ENCODE measurements around the gene KRT71.

Gene KRT71

DNA sequence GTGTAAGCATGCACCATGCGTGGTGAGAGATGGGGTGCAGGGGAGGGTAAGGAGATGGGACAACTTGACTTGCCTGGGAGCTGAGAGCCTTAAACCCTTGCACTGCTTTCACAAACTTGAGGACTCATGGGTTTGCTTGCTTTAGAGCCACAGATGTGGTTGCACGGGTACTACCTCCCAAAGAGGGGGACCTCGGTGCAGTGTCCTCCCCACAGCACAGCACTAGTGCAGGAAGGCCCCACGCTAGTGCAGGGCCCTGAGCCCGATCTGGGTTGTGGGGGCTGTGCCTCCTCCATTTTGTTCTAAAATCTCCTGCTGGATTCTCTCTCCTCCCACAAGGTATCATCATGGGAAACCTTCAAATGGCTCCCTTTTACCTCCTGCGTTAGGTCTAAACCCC, 37.1 kb upstream of the KRT71 start:
- no peak overlapping the region for H3K4me3 ChIP-seq (IDR thresholded peaks at IDR 0.05; ENCODE audit: insufficient read depth, low read depth, low read length)
- H3K79me2 ChIP-seq (ENCODE audit: insufficient read depth, low read depth): no peaks in the 10 kb centered on the region
- no peaks in the 10 kb centered on the region for H4K20me1 ChIP-seq (ENCODE audit: insufficient read depth)
- H2AFZ ChIP-seq (ENCODE audit: low read depth): no peak overlapping the region
- H3K27ac ChIP-seq: no peak overlapping the region
- H3K9ac ChIP-seq: no peak overlapping the region
- no peaks in the 10 kb centered on the region for H3K36me3 ChIP-seq (ENCODE audit: insufficient read depth)
- H3K4me2 ChIP-seq: no peak overlapping the region
- H3K27me3 ChIP-seq (ENCODE audit: insufficient read depth, low read depth): peaks cover 12% of the 10 kb centered on the region; the same call in 1 of the 2 replicates
- no peaks in the 10 kb centered on the region for H3K4me1 ChIP-seq (ENCODE audit: low read depth, poor library complexity, severe bottlenecking)
- TF ChIP-seq, protein P1, sequence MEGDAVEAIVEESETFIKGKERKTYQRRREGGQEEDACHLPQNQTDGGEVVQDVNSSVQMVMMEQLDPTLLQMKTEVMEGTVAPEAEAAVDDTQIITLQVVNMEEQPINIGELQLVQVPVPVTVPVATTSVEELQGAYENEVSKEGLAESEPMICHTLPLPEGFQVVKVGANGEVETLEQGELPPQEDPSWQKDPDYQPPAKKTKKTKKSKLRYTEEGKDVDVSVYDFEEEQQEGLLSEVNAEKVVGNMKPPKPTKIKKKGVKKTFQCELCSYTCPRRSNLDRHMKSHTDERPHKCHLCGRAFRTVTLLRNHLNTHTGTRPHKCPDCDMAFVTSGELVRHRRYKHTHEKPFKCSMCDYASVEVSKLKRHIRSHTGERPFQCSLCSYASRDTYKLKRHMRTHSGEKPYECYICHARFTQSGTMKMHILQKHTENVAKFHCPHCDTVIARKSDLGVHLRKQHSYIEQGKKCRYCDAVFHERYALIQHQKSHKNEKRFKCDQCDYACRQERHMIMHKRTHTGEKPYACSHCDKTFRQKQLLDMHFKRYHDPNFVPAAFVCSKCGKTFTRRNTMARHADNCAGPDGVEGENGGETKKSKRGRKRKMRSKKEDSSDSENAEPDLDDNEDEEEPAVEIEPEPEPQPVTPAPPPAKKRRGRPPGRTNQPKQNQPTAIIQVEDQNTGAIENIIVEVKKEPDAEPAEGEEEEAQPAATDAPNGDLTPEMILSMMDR (conservative IDR thresholded peaks at IDR 0.05; ENCODE audit: low read depth, low read length): no peak

- Histone ChIP-seq H3K27me3 (ENCODE audit: insufficient read depth, low read depth) (peaks cover 17% of the 10 kb centered on the region; the same call in 1 of the 2 replicates), H3K36me3 (ENCODE audit: insufficient read depth) (no peaks in the 10 kb centered on the region), H3K79me2 (ENCODE audit: insufficient read depth, low read depth) (no peaks in the 10 kb centered on the region), H3K9ac (no peak overlapping the region), H3K4me1 (ENCODE audit: low read depth, poor library complexity, severe bottlenecking) (no peaks in the 10 kb centered on the region), H3K4me2 (no peak overlapping the region), H3K27ac (no peak overlapping the region), H4K20me1 (ENCODE audit: insufficient read depth) (no peaks in the 10 kb centered on the region), H3K4me3 (IDR thresholded peaks at IDR 0.05; ENCODE audit: insufficient read depth, low read depth, low read length) (no peak overlapping the region), H2AFZ (ENCODE audit: low read depth) (no peak overlapping the region)
- TF ChIP-seq, protein P1 (conservative IDR thresholded peaks at IDR 0.05; ENCODE audit: low read depth, low read length): no peak
Measured at GRCh38 chr12:52587563-52587962, 34.6 kb upstream of the KRT71 start.

DNA sequence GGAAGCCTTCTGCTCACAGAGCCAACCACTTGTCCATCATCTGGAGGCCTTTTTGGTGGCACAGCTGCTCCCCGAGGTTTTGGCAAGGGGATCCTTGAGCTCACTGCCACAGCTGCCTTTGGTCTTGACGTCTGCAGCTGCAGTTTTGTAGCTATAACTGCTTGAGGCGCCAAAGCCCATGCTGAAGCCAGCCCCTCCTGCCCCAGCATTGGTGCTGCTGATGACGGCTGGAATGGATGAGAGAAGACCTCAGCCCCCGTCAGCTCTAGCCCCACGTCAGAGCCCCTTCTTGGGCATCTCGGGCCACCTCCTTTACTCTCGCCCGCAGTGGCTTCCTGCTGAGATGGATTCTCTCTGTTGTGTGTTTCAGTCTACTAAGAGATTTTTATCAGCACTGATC, 33.0 kb upstream of the KRT71 start:
- Histone ChIP-seq H3K4me2 (no peak overlapping the region), H3K9ac (no peak overlapping the region), H3K4me1 (ENCODE audit: low read depth, poor library complexity, severe bottlenecking) (no peaks in the 10 kb centered on the region), H2AFZ (ENCODE audit: low read depth) (no peak overlapping the region), H3K36me3 (ENCODE audit: insufficient read depth) (no peaks in the 10 kb centered on the region), H3K4me3 (IDR thresholded peaks at IDR 0.05; ENCODE audit: insufficient read depth, low read depth, low read length) (no peak overlapping the region), H3K79me2 (ENCODE audit: insufficient read depth, low read depth) (no peaks in the 10 kb centered on the region), H3K27me3 (ENCODE audit: insufficient read depth, low read depth) (peaks cover 33% of the 10 kb centered on the region; the same call in 1 of the 2 replicates), H4K20me1 (ENCODE audit: insufficient read depth) (no peaks in the 10 kb centered on the region), H3K27ac (no peak overlapping the region)
- TF ChIP-seq, protein P1 (conservative IDR thresholded peaks at IDR 0.05; ENCODE audit: low read depth, low read length): no peak

DNA sequence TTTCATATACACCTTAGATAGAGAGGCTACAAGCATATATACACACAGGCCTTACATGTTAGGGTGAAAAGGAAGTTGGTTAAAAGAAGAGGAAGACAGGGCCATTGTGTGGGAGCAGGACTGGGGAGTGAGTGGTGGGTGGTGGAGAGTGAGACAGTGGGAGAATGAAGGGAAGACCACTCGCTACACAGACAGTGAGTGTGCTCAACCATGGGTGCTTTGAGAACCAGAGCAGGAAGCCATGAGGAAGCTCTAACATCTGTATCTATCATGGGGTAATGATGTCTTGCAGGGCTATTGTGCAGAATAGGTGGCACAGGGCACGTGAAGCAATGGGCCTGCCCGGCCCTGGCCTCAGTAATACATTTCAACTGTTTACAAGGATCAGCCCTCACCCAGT, 32.1 kb upstream of the KRT71 start:
- Histone ChIP-seq H2AFZ (ENCODE audit: low read depth) (no peak overlapping the region), H3K4me3 (IDR thresholded peaks at IDR 0.05; ENCODE audit: insufficient read depth, low read depth, low read length) (no peak overlapping the region), H3K4me2 (no peak overlapping the region), H3K9ac (no peak overlapping the region), H3K27me3 (ENCODE audit: insufficient read depth, low read depth) (peaks cover 34% of the 10 kb centered on the region; the same call in 1 of the 2 replicates), H4K20me1 (ENCODE audit: insufficient read depth) (no peaks in the 10 kb centered on the region), H3K27ac (no peak overlapping the region), H3K36me3 (ENCODE audit: insufficient read depth) (no peaks in the 10 kb centered on the region), H3K4me1 (ENCODE audit: low read depth, poor library complexity, severe bottlenecking) (no peaks in the 10 kb centered on the region), H3K79me2 (ENCODE audit: insufficient read depth, low read depth) (no peaks in the 10 kb centered on the region)
- TF ChIP-seq, protein P1 (conservative IDR thresholded peaks at IDR 0.05; ENCODE audit: low read depth, low read length): no peak
